ENCODE results near the gene LRMDA.
"Not testable (repeated sequence)": the region's sequence is repeated elsewhere in the genome, so short reads cannot be mapped to it uniquely, and the experiment has no call there.

Gene LRMDA

DNA sequence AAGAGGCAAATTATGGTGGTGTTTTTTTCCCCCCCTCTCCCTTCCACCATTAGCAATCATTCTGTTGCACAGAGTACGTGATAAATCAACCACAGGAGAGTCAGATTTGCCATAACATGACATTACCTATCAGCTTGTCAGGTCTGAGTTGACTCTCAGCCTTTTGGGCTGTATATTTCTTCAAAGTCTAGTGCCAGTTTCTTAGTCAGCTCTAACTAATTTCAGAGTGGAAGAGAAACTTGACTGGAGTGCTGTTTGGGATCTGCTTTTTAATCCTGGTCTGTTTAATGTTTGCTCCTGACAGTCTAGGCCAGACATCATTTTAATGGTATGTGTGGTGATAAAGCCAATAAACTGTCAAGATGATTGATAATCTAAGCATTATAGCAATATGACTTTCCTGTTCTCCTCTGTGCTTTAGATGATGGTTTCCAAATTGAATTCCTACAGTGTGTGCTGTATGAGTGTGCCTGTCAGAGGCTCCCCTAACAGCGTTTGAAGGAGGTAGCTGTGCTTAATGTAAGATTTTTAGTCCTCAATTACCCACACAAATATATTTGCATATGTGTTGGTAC is 76.9 kb downstream of the LRMDA start:
- DNase-seq: no peak

DNA sequence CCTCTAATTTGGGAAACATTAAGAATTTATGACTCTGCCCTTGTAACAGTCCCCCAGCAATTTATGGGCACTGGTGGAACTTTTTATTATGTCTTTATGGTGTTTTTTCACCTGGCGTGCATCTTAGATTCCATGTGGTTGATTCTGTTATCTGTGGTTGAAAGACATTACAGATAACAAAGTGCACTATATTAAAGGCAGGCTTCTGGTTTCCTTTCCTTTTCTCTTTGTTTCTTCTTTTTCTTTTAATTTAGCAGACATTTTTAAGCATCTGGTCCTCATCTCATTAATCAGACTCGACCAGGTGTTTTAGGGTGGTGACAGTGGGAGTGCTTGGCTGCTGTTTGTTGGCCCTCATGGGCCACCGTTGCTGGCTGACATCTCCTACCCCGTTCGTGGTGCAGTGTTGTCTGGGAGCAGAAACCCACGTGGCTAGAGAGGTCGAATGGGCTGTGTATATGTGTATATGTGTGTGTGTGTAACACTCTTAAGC is 77.4 kb downstream of the LRMDA start:
- no peak for DNase-seq

DNA sequence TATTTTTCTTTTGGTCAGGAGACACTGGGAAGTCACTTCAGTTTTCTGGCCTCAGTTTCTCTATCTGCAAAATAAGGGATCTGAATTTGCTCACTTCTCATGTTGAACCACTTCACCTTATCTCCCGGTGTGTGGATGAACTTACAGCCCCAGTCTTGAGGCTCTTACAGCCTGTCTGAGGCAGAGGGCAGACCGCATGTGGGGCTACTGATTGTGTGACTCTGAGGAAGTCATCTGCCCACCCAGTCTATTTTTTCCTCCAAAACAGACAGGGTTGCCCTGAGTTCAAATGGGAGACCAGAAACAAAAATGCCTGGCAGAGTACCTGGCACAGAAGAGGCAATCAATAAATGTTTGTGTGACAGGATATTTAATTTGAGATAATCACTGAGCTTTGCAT is 78.3 kb downstream of the LRMDA start:
- DNase-seq: no peak

DNA sequence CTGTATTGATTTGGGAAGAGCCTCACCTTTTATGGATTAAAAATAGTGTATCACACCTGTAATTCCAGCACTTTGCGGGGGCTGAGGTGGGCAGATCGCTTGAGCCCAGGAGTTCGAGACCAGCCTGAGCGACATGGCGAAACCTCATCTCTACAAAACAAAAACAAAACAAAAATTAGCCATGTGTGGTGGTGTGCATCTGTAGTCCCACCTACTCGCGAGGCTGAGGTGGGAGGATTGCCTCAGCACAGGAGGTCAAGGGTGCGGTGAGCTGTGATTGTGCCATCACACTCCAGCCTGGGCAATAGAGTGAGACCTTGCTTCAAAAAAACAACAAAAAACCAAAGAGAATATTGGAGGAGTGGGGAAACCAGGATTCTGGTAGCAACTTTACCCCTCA is 79.6 kb downstream of the LRMDA start:
- no peak for DNase-seq

DNA sequence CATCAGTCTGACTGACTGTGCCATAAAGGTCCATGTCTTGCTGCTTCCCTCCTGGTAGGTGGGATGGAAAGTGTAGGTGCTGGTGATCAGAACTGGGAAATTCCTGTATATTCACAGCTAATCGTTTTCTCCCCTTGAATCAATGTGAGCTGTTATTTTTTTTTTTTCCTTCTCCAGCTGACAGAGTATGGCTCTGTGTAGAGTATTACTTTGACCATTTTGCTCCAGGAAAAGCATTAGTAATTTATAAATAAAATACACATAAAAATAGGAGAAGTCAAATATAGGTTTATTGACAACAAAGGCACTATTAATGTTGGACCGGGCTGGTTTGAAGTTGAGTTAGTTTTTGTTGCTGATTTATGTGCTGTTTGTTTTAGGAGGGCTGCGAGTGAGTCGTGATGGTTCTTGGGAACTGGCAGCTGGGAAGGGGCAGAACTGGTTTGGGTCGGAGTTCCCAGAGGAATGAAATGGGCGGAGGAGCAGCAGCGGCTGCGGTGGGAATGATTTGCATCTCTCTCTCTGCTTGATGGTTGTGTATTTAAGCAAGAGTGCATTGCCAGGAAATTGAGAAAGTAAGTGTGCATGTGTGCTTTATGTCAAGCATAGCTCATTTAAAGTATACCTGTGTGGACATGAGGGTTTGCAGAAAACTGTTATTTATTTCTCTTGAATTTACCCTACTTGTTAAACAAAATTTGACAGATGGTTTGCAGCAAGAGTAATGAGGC is 80.9 kb downstream of the LRMDA start:
- no peak for DNase-seq

DNA sequence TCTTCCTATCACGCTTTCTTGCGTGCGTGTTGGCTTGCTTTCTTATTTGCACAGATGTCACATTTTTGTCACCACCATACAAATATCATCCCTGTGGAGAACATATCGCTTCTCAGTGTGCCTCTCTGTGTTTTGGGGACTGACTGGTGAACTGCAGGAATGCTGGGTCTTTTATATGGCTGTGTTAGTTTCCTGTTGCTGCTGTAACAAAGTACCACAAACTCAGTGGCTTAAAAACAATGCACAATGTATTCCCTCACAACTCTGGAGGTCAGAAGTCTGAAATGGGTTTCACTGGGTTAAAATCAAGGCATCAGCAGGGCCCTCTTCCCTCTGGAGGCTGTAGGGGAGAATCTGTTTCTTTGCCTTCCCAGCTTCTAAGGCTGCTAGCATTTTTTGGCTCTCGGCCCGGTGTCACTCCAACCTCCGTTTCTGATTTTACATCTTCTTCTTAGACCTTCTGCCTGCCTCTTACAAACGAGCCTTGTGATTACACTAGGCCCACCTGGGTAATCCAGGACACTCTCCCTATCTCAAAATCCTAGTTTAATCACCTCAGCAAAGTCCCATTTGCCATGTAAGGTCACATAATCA is 82.0 kb downstream of the LRMDA start:
- DNase-seq: no peak

DNA sequence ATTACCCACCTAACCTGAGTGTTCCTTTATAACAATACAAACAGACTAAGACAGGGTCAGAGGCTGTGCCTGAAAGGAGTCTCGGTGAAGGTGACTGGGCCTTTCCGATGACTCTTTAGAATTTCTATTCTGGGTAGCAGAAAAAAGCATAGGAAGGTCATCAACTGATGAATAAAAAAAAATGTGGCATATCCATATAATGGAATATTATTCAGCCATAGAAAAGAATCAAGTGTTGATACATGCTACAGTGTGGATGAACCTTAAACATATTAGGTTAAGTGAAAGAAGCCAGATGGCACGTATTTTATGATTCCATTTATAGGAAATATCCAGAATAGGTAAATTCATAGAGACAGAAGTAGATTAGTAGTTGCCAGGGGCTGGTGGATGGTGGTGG is 83.4 kb downstream of the LRMDA start:
- no peak for DNase-seq

DNA sequence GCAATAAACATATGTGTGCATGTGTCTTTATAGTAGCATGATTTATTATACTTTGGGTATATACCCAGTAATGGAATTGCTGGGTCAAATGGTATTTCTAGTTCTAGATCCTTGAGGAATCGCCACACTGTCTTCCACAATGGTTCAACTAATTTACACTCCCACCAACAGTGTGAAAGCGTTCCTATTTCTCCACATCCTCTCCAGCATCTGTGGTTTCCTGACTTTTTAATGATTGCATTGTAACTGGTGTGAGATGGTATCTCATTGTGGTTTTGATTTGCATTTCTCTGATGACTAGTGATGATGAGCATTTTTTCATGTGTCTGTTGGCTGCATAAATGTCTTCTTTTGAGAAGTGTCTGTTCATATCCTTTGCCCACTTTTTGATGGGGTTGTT is 84.7 kb downstream of the LRMDA start:
- DNase-seq: not testable (repeated sequence)

DNA sequence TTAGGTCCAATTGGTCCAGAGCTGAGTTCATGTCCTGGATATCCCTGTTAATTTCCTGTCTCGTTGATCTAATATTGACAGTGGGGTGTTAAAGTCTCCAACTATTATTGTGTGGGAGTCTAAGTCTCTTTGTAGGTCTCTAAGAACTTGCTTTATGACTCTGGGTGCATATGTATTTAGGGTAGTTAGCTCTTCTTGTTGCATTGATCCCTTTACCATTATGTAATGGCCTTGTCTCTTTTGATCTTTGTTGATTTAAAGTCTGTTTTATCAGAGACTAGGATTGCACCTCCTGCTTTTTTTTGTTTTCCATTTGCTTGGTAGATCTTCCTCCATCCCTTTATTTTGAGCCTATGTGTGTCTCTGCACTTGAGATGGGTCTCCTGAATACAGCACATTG is 87.8 kb downstream of the LRMDA start:
- DNase-seq: not testable (repeated sequence)

DNA sequence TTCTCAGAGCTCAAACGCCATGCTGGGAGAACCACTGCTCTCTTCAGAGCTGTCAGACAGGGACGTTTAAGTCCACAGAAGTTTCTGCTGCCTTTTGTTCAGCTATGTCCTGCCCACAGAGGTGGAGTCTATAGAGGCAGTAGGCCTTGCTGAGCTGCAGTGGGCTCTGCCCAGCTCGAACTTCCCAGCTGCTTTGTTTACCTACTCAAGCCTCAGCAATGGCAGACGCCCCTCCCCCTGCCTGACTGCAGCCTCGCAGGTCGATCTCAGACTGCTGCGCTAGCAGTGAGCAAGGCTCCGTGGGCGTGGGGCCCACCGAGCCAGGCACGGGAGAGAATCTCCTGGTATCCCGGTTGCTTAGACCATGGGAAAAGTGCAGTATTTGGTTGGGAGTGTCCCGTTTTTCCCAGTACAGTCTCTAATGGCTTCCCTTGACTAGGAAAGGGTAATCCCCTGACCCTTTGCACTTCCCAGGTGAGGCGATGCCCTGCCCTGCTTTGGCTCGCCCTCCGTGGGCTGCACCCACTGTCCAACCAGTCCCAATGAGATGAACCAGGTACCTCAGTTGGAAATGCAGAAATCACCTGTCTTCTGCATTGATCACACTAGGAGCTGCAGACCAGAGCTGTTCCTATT is 89.9 kb downstream of the LRMDA start:
- DNase-seq: not testable (repeated sequence)

DNA sequence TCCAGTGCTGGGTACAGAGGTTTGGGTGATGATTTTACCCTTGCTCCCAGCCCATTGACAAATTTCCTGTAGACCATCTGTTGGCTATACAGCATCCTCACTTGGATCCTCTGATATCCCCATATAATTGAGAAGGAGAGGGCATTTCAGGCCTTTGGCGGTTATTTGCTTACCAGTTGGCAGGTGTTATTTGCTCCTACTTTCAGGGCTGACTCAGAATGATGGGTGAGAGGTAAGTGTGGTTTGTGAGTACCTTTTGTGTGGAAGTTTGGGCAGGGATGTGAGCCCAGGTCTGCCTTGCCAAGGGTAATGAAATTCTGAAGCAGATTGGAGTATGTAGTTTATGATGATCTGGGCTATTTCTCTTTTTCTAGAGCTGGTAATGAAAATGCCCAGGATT is 93.6 kb downstream of the LRMDA start:
- no peak for DNase-seq

DNA sequence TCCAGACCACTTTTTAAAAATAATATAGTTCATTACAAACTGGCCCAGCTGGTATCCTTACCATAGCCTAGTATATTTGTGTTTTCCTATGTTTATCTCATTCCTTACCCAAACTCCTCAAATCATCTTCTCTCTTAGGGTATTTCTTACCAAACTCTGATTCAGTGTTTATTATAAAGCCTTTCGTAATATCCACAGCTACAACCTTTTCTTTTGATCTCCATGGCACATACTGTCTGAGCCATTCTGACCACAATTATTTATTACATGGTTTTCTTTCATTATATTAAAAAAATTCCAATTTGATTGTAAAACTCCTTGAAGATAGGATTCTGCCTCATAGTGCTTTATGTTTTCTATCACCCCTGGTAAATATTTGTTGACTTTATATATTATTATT is 94.2 kb downstream of the LRMDA start:
- DNase-seq: no peak

DNA sequence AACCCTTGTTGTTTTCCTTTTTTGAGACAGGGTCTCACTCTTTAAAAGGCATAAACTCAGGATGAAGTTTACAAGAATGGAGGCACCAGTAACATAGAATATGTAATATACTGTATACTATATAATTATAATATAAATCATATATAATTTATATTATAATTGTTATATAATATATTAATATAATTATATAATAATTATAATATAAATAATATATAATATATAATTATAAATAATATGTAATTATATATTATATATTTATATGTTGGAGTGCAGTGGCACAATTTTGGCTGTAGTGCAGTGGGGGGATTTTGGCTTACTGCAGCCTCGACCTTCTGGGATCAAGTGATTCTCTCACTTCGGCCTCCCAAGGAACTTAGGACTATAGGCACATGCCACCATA is 96.1 kb downstream of the LRMDA start:
- no peak for DNase-seq

DNA sequence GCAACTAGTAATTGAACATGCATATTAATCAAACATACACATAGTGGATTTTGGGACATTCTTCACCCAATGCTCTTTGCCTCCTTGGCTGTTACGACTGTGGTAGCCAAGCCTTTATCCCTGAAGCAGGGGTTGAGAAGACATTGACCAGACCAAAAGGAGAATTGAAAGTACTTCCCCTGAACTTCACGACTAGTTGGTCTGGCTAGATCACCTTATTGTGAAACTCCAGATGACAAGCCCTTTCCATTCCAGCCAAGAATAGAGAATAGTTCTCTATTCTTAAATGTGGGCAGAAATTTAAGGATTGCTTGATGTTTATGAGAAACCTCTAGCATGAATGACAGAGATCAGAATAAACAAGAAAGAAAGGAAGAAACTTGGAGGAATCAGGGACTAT is 97.0 kb downstream of the LRMDA start:
- no peak for DNase-seq

DNA sequence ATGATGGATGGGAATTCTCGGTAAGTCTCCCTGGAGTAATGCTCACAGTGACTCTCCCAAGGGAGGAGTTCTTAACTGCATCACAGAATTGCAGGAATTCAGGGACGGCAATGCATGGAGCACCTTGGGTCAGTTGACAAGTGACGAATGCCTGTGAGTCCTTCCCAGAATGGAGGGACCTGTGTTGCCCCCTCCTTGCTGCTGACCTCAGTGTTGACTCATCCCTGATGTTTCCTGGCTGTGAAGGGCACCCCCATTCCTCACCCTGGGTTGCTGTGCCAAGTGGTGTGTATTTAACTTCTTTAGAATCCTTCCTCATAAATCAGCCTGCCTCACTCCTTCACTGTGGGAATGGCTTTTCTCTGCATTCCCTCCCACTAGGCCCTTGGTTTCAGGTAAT is 98.9 kb downstream of the LRMDA start:
- no peak for DNase-seq

DNA sequence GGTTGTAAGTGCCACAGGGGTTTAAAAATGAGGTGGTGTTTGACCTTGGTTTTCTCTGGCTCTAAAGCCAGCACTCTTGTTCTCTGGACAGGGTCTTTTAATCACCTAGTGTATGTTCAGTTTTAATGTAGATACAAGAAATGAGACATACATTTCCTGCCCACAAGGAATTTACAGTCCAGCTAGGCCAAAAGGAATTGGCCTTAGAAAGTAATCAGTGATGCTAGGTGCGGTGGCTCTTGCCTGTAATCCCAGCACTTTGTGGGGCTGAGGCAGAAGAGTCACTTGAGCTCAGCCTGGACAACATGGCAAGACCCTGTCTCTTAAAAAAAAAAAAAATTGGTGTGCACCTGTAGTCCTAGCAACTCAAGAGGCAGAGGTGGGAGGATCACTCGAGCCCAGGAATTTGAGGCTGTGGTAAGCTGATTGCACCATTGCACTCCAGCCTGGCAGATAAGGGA is 100.2 kb downstream of the LRMDA start:
- no peak for DNase-seq

DNA sequence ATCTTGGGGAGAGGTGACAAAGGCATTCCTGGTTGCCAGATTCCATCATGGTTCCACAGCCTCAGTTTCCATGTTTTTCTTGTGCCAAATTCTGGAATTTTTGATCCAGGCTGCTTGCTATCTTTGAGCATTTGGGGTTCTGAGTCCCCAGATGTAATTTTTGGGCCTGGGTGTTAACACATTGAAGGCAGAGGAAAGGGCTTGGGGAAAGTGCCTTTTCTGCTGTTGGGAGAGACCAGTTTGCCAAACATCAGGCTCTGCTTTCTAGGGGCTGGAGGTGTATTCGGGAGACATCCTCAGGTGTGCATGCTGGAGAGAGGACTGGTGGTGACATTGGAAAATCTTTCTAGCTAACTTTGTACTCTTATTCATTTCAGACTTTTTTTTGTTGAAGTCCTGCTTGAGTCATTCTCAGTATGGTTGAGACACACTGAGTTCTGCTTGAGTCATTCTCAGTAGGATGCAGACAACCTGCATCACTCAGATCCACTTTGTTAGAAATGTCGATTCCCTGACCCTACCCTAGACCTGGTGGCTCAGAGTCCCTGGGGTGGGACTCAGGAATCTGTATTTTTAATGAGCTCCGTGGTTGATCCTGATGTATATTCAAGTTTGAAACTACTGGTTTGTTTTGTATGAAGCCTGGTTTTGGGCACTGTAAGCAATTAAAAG is 101.0 kb downstream of the LRMDA start:
- no peak for DNase-seq

DNA sequence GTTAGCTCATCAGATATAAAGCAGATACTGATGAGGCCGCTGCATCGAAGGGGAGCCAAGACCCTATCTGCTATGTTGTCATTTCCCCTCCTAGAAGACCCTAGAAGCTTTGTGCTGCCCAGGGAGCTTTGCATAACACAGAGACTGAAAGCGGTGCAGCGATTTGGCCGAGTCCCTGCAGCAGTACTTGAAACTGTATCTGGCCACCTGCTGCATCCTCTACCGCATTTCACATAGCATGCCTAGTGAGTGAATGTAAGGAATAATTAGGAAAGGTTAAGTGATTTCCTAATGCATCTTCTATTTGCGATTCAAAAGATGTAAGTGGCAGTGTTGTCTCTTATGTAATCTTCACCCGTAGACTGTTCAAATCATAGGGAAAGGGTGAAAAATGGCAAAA is 106.7 kb downstream of the LRMDA start:
- DNase-seq: no peak

DNA sequence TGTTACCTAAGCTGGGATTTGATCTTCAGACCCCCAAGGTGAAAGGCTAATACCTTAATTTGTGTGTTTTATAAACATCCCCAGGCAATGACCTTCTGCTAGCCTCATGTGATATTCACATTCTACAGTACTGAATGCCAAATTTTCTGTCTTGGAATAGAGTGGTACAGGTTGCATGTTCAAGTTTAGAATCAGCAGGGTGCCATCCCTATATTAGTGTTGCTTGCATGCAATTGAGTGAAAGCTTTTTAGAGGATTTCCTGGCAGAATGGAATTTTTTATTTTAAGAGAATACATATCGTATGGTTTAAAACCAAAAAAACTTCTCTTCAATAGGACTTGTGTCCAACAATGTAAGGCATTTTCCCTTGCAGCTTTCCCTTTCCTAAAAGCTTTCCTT is 107.3 kb downstream of the LRMDA start:
- no peak for DNase-seq

DNA sequence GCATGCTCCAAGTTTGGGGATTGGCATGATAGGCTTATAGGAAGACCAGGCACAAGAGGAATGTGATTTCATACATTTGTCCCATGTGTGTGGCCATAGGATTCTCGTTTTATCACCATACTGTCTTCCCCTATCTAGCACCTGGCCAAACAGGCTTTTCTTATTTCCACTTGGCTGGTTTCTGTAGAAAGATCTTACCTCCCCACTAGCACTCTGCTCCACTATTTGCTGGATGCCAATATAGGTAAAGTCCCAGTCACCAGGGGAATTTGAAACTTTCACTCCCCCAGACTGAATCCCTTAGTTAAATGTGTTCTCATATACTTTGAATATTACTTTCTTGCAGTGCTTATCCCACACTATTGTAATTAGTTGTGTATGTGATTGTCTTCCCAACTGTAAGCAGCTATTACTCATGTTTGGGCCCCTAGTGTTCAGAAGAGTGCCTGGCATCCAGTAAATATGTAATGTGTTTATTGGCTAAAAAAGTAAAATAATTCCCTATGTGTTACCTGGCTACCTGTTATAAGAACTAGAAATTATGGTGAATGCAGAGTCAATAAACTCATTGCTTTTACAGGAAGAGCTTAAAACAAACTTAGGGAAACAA is 109.0 kb downstream of the LRMDA start:
- DNase-seq: no peak

DNA sequence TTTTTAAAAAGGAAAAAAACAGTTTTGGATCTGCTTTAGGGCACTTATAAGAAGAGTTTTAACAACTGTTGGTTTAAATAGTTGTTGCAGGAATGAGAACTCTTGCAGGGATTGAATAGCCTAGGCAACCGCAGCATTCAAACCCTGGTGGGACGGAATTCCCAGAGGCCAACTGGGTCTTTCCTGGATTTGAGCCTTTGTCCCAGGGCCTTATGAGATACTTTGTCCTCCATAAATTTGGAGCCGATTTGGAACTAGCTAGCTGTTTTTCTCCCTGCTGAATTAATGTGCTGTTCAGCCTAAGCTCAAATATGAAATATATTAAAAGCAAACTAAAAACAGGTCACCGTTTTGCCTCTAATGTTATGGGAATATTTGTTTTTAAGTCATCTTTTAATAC is 109.6 kb downstream of the LRMDA start:
- no peak for DNase-seq

DNA sequence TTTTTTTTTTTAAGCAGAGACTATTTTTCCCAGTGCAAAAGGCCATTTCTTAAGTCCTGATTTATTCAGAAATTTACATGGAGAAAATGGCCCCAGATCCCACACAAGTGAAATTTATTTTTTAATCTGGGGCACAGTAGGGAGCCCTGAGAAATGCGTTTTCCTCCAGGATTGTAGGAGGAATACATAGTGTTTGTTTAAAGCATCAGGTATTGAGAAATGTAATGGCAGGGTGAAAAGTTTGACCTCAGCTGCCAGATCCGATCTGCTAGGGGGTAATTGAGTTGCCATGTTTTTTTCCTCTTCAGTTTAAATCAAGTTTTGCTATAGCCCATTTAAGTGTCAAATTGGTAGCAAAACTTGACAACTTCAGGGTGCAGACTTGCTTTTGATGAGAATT is 110.0 kb downstream of the LRMDA start:
- no peak for DNase-seq

DNA sequence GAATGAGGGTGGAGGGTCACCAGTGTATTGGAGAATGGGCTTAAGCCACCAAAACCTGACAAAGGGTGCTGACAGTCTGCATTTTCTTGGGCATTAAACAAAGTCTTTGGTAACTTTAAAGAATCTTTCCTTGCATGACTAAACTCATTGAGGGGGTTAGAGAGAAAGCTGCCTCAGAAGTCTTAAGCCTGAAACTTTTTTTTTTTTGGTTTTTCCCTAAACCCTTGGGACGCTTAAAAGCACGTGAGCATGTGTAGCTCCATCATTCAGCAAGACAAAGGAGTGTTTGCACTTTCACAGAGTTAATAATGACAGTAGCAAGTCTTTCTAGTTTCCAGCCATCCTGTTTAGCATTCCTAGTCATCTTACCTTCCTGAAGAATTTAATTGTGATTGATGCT is 110.7 kb downstream of the LRMDA start:
- DNase-seq: no peak

Data from cerebellar nuclear complex (tissue), 1 donor.